Measurements from ENCODE around the gene VAMP4. TPM values are rescaled to one million over a fixed set of nuclear protein-coding genes. Genes with fewer than 3 reads are reported as not detected.
A peak's percentile ranks its signal among the peaks of the same experiment; 100 is the strongest.
"Not testable (repeated sequence)": the region's sequence is repeated elsewhere in the genome, so short reads cannot be mapped to it uniquely, and the experiment has no call there.

VAMP4 gene
- total and polyA plus RNA-seq, 8 donors = 3.5 to 23.7 (median 7.2) TPM

- Histone ChIP-seq H3K27ac (no peak overlapping the region), H3K4me3 (no peak overlapping the region)
- intact Hi-C loops (cut with DNase I; ENCODE audit: low total_unique reads) = no loop called here
Observed at GRCh38 chr1:171736196-171736595, 5.7 kb downstream of the VAMP4 start.

DNA sequence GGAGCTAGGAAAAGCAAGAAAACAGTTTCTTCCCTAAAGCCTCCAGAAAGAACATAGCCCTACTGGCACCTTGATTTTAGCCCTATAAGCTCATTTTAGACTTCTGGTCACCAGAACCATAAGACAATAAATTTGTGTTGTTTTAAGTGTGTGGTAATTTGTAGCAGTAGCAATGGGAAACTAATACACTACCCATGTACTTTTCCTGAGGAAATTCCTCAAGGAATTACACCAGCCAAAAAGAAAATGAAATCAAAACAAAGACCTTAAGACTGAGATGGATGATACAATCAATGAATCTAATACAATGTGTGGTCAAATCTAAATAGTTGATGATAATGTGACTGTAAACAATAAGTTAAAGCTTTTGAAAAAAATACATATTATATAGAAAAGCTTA lies 11.8 kb downstream of the VAMP4 start:
- TF ChIP-seq POLR2AphosphoS5 (IDR thresholded peaks at IDR 0.05) = no peak
- TF ChIP-seq EP300 (IDR thresholded peaks at IDR 0.05) = no peak
- no peak for TF ChIP-seq POLR2A (IDR thresholded peaks at IDR 0.05)
- no peak for TF ChIP-seq CTCF (IDR thresholded peaks at IDR 0.05)
- H3K27ac ChIP-seq = no peak overlapping the region
- intact Hi-C loops (cut with DNase I; ENCODE audit: low total_unique reads) = no loop called here

More at GRCh38 chr1:171736196-171736595, 5.7 kb downstream of the VAMP4 start:
- DNase-seq = no peak
- H3K4me1 ChIP-seq = peaks cover 10 to 24% (median 17%) of the 10 kb centered on the region in 4 donors
- TF ChIP-seq POLR2AphosphoS5 (IDR thresholded peaks at IDR 0.05) (no peak), CTCF (IDR thresholded peaks at IDR 0.05) (no peak), EP300 (IDR thresholded peaks at IDR 0.05) (no peak), POLR2A (IDR thresholded peaks at IDR 0.05) (no peak)
- 85 to 98% (median 96%) methylated on average over 2 of the region's 2 CpGs for WGBS, 5 donors
- H3K36me3 ChIP-seq = peaks cover 0 to 43% (median 34%) of the 10 kb centered on the region in 4 donors
- no peaks in the 10 kb centered on the region for H3K27me3 ChIP-seq
- H3K9me3 ChIP-seq = no peaks in the 10 kb centered on the region

DNA sequence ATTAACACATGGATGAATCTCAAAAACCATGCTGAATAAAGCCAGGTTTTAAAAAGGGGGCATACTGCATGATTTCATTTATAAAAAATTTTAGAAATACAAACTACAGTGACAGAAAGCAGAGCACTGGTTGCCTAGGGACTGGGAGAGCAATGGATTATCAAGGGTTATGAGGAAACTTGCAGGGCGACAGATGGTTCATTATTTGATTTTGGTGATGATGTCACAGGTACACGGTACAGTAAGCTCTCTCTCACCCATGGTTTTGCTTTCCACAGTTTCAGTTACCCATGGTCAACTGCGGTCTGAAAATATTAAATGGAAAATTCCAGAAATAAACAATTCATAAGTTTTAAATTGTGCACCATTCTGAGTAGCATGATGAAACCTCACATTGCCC lies 14.1 kb downstream of the VAMP4 start:
- H3K4me3 ChIP-seq = no peak overlapping the region
- H3K9me3 ChIP-seq = peaks cover 6 to 12% (median 9%) of the 10 kb centered on the region in 4 donors
- 80 to 87% (median 84%) methylated on average over 3 of the region's 3 CpGs for WGBS, 5 donors
- H3K4me1 ChIP-seq = peaks cover 0 to 8% (median 0%) of the 10 kb centered on the region in 4 donors
- TF ChIP-seq EP300 (IDR thresholded peaks at IDR 0.05) (no peak), CTCF (IDR thresholded peaks at IDR 0.05) (no peak), POLR2AphosphoS5 (IDR thresholded peaks at IDR 0.05) (no peak), POLR2A (IDR thresholded peaks at IDR 0.05) (no peak)
- no peaks in the 10 kb centered on the region for H3K27me3 ChIP-seq
- peak in 1 of 2 donors; percentile 13 for DNase-seq
- H3K36me3 ChIP-seq = peaks cover 7 to 53% (median 26%) of the 10 kb centered on the region in 4 donors
- no peak overlapping the region for H3K27ac ChIP-seq
- intact Hi-C loops (cut with DNase I; ENCODE audit: low total_unique reads) = no loop called here

More for the DNA sequence above, 11.8 kb downstream of the VAMP4 start:
- no peak for DNase-seq
- Histone ChIP-seq H3K4me1 (peaks cover 0 to 8% (median 0%) of the 10 kb centered on the region in 4 donors), H3K4me3 (no peak overlapping the region), H3K36me3 (peaks cover 7 to 43% (median 27%) of the 10 kb centered on the region in 4 donors), H3K9me3 (no peaks in the 10 kb centered on the region), H3K27me3 (no peaks in the 10 kb centered on the region)

GRCh38 chr1:171723180-171723579 lies 18.7 kb downstream of the VAMP4 start:
- WGBS, 5 donors = 94 to 99% (median 97%) methylated on average over 4 of the region's 4 CpGs
- DNase-seq; intact Hi-C loops (cut with DNase I; ENCODE audit: low total_unique reads); H3K27me3 ChIP-seq; H3K27ac ChIP-seq; H3K4me1 ChIP-seq; H3K4me3 ChIP-seq: not testable (repeated sequence)
- peaks cover 6 to 15% (median 11%) of the 10 kb centered on the region in 4 donors for H3K9me3 ChIP-seq
- peaks cover 7 to 41% (median 24%) of the 10 kb centered on the region in 4 donors for H3K36me3 ChIP-seq

DNA sequence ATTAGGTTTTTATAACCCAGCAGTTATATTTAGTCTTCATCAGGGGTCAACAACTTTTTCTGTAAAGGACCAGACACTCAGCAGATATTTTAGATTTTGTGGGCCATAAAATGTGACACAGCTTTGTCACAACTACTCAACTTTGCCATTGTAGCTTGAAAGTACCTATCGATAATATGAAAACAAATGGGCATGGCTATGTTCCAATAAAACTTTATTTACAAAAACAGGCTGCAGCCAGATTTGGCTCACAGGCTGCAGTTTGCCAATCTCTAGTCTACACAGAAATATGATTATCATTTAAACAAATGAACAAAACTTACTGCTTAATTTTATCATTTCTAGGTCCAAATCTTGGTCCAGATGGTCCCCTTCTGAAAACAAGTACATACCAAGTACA lies 23.0 kb downstream of the VAMP4 start:
- Histone ChIP-seq H3K36me3 (peaks cover 0 to 27% (median 19%) of the 10 kb centered on the region in 4 donors), H3K27me3 (no peaks in the 10 kb centered on the region), H3K4me3 (no peak overlapping the region), H3K27ac (no peak overlapping the region), H3K4me1 (peaks cover 0 to 24% (median 12%) of the 10 kb centered on the region in 4 donors), H3K9me3 (peaks cover 6 to 14% (median 10%) of the 10 kb centered on the region in 4 donors)
- intact Hi-C loops (cut with DNase I; ENCODE audit: low total_unique reads) = loop anchor here (10.0 kb wide), 1 partner anchor 74 kb away; no protein-coding TSS in a partner anchor
- 70 to 86% (median 78%) methylated on average over 1 of the region's 1 CpG for WGBS, 5 donors
- DNase-seq = no peak
- TF ChIP-seq EP300 (IDR thresholded peaks at IDR 0.05) (no peak), CTCF (IDR thresholded peaks at IDR 0.05) (no peak), POLR2A (IDR thresholded peaks at IDR 0.05) (no peak), POLR2AphosphoS5 (IDR thresholded peaks at IDR 0.05) (no peak)

Data from stomach (tissue), 9 donors.